ENCODE data around the gene EFNB1. TPM values are rescaled to one million over a fixed set of nuclear protein-coding genes. Genes with fewer than 3 reads are reported as not detected.

EFNB1 gene
- total RNA-seq, 1 experiment from 2014 or later = 300 TPM

GRCh38 chrX:68843992-68844391 is 15.2 kb downstream of the EFNB1 start:
- DNase-seq (ENCODE audit: low spot score) = peak; percentile 62

DNA sequence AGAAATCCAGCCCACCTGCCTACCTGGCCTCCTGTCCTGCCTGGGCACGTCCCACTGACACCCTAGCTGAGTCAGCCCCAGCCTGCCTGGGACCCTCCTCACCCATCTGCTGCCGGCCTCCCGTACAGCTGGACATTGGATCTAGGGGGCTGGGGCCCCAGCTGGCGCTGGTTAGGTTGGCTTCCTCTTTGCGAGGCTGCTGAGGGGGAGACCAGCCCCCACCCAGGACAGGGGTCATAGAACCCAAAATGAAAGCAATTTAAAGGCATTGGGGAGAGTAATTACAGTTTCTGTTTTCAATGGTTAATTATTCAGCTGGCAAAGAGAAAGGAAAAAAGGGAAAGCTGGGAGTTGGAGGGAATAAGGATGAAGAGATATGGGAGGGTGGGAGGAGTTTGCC is 15.8 kb downstream of the EFNB1 start:
- DNase-seq (ENCODE audit: low spot score) = no peak

- DNase-seq (ENCODE audit: low spot score) = no peak
Measured at GRCh38 chrX:68846536-68846935, 17.7 kb downstream of the EFNB1 start.

DNA sequence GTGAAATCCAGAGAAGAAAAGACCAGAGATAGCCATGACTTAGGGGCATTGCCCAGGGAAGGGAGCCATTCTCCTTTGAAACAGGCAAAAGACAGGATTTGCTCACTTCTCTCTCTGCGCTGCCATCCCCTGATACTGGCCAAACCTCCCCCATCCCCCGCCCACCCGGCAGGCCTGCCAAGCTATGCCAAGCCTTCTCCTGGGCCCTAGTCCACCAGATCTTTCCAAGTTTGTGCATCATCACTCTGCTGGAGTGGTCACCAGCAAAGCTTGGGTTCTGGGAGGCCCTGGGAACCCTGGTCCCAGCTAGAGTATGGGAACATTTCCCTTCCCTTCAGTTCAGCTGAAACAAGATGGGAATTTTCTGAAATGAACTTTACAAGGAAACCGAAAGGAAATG is 18.4 kb downstream of the EFNB1 start:
- no peak for DNase-seq (ENCODE audit: low spot score)

DNA sequence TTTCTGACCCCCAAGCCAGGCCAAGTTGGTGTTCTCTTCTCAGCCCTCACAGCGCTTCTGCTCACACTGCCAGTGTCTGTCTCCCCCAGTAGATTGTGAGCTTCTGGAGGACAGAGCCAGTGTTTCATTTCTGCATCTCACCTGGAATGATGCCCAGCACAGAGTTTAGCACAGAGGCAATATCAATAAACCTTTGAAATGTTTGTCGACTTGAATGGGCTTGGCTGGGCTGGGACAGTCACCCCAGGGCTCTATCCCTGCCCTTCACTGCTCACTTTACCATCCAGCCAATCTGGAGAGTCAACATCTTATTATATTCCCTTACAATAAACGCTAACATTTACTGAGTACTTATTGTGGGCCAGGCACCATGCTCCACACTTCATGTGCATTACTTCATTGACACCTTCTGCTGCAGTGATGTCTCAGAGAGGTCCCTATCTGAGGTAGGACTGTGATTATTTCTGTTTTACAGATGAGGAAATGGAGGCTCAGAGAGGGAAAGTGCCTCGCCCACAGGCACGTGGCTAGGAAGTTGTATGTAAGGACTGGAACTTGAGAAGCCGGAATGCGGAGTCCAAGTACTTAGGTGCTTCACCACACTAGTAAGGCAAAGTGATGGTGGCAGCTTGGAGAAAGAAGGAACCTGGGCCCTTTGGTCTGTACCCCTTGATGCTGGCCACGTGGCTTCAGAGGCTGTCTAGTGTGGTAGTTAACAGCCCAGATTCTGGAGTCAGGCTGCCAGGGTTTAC is 19.5 kb downstream of the EFNB1 start:
- no peak for DNase-seq (ENCODE audit: low spot score)

GRCh38 chrX:68851082-68851481 is 22.3 kb downstream of the EFNB1 start:
- no peak for DNase-seq (ENCODE audit: low spot score)

- DNase-seq (ENCODE audit: low spot score) = no peak
Measured at GRCh38 chrX:68852046-68852445, 23.2 kb downstream of the EFNB1 start.

- DNase-seq (ENCODE audit: low spot score) = no peak
Measured at GRCh38 chrX:68853665-68854251, 24.9 kb downstream of the EFNB1 start.

- DNase-seq (ENCODE audit: low spot score) = no peak
Measured at GRCh38 chrX:68865300-68865699, 36.5 kb downstream of the EFNB1 start.

- DNase-seq (ENCODE audit: low spot score) = no peak
Measured at GRCh38 chrX:68865926-68866325, 37.1 kb downstream of the EFNB1 start.

DNA sequence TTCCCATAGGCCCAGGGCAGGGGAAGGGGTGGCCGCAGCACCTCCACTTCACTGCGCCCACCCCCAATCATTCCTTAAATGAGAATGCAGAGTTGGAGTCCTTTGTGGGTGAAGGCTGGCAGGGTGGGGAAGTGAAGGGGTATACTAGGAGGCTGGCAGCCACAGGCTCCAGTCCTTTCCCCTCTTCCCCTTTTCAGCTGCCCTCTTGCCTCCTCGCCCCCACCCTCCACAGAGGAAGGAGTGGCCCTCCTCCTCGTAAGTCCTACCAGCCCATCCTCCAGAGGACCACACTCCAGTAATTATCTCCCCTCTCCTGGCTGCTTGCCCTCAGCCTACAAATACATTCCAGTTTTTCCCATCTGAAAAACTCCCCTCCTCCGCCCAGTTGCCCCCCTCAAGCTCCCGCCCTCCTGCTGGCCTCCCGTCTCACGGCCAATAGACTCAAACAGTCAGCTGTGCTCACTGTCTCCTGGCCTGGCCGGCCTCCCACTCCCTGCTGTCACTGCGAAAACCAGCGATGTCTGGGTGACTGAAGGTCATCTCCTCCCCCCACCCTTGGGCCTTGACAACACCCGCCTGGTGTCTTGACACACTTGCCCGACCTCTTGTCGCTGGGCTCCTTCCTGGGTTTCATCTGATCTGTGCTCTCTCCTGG is 38.8 kb downstream of the EFNB1 start:
- no peak for DNase-seq (ENCODE audit: low spot score)

- no peak for DNase-seq (ENCODE audit: low spot score)
Measured at GRCh38 chrX:68868316-68868715, 39.5 kb downstream of the EFNB1 start.

DNA sequence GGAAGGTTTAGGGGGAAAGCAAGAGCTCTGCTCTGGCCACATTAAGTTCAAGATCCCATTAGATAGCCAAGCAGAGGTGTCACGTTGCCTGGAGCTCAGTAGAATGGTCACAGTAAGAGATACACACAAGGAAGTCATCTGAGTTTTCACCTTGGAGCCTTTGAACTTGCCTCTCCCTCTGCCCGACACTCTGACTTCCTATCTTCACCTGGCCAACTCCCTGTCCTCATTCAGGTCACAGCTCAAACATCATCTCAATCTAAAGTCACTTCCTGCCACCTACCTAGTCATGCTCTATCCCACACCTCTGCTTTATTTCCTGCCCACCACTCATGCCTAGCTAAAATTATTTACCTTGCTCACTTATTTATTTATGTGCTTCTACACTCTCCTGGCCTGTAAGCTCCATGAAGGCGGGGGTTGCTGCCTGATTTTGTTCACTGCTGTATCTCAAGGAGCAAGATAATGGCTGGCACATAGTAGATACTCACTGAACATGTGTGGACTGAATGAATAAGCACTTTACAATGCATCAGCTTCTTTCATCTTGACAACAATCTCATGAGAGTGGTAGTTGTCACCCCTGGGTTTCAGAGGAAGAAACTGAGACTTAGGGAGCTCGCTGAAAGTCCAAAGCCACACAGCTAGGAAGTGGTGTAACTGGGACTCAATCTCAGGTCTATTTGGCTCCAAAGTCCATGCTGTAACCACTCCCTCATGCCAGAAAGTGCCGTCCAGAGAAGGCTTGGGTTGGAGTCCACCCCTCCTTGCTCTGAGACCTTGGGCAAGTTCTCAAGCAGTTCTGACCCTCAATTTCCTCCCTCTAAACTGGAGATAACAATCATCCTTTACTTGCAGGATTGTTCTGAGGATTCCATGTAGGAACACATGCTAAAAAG is 40.3 kb downstream of the EFNB1 start:
- peak; percentile 75 for DNase-seq (ENCODE audit: low spot score)

DNA sequence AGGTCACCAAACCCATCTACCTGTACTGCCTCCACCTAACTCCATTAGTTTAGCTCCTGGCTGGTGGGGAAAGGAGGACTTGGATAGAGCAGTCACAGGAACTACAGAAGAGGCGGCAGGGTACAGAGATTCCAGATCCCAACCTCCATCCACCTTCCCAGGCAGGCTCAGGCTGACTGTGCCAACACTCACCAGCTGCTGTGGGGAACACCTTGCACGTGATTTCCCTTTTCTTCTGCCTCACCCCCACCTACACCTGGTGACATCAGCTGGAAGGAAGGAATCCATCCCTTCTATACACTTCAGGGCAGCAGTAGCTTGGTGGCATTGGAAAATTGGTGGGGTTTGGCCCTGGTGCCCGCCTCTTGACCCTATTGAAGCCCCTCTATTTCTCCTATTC is 41.5 kb downstream of the EFNB1 start:
- DNase-seq (ENCODE audit: low spot score) = no peak

GRCh38 chrX:68872171-68872570 is 43.4 kb downstream of the EFNB1 start:
- DNase-seq (ENCODE audit: low spot score) = no peak

GRCh38 chrX:68874076-68874475 is 45.3 kb downstream of the EFNB1 start:
- DNase-seq (ENCODE audit: low spot score) = no peak

DNA sequence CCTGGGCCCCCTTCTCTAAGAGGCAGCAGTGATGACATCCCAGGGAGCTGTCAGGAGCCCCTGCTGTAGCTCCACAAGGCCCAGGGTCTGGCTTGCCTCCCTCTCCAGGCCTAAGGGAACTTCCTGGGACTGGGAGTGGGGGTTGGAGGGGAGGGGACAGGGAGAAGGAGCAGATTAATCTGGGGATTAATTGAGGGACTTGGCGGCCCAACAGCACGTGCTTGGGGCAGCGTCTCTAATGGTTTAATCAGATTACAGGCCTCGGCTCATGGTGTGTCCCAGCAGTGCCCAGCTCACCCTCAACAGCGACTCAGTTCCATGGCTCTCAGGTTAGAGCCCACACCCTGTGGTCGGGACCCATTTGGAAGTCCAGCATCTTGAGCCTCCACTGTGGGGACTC is 47.9 kb downstream of the EFNB1 start:
- DNase-seq (ENCODE audit: low spot score) = no peak

DNA sequence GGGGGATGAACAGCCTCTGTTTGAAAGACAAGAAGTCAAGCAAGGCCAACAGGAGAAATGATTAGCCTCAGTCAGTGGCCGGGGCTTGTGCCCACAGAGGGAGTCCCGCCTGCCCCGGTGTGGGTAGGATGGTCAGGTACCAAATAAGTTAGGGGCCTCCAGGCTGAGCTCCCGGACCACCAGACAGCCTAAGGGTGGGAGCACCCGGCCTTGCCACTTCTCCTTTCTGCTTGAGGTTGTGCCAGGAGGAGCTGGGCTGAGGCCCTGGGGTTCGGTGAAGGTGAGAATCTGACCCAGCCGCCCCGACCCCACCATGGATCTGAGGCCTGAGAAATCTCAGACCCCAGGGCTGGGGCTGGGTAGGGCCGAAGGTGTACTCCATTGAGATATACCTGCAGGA is 48.8 kb downstream of the EFNB1 start:
- no peak for DNase-seq (ENCODE audit: low spot score)

DNA sequence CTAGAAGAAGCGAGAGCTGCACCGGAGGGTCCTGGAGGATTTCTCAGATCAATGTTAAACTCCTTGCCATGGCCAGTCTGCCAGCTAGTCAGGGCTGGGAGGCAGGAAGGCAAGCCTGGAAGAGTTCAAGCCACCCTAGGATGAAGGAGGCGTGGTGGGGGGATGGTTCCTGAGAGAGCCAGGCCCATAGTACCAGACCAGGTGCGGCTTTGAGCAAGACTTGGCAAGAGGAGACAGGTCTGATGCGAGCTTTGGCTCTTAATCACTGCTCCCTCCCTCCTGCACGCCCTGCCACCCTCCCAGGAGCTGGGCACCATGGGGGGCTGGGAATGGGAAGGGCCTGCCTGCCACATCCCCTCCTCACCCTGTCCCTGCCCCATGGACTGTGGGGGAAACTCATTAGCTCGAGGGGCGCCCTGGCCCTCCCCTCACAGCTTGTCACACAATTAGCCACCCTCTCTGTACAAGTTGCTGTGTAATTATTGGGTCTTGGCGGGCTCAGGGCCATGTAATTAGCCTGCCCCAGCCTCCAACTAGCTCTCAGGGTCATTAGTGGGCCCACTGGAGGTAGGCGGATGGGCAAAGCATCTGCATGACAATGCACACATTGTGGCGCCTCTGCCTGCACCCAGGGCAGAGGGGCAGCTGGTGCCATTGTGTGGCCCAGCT is 50.3 kb downstream of the EFNB1 start:
- DNase-seq (ENCODE audit: low spot score) = no peak

DNA sequence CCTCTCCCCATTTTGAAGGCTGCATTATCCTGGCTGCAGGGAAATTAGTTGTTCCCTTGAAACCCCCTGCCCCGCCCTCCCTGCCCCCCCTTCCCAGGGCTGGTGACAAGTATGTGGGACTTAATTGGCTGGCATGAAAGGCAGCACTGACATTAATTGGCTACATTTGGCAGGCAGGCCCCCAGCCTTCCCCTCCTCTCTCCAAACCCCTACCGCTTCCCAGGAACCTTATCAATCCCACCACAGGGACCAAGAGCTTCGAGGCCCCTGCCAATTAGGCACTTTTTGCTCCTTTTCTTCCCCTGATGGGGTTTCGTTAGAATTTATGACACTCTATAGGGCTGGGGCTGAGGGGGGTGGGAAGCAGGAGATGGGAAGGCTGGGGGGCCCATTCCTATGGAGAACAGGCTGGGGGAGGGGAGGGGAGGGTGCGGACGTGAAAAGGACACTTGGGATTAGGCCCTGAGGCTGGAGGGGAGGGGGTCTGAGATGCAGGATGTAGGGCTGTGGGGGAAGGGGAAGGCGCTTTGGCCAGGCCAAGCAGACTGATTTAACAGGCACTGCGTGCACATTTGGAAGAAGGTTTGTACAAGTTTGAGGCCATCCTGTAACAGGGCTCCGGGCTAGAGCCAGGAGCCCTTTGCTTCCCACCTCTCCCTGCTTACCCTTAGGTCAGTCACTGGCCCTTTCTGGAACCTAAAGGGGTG is 52.2 kb downstream of the EFNB1 start:
- no peak for DNase-seq (ENCODE audit: low spot score)

GRCh38 chrX:68881911-68882310 is 53.1 kb downstream of the EFNB1 start:
- DNase-seq (ENCODE audit: low spot score) = no peak

Data from HT-29 (cell line).